ENCODE data around the gene SSC4D.

Gene SSC4D

GRCh38 chr7:76377186-76377918 is 32.1 kb downstream of the SSC4D start:
- ChIA-PET CTCF (no interaction called here), POLR2A (no interaction called here)
- DNase-seq (ENCODE audit: extremely low spot score): no peak
- no peak for TF ChIP-seq LEF1 (IDR thresholded peaks at IDR 0.05; ENCODE audit: borderline replicate concordance)
- no peak for TF ChIP-seq ARNT (IDR thresholded peaks at IDR 0.05)
- no peak for TF ChIP-seq ZNF384 (IDR thresholded peaks at IDR 0.05)
- no peak for TF ChIP-seq CTBP1 (IDR thresholded peaks at IDR 0.05; ENCODE audit: borderline replicate concordance)
- TF ChIP-seq ELF4 (IDR thresholded peaks at IDR 0.05): no peak
- no peak for TF ChIP-seq HDGF (IDR thresholded peaks at IDR 0.05; ENCODE audit: borderline replicate concordance)
- TF ChIP-seq PKNOX1 (IDR thresholded peaks at IDR 0.05): no peak
- TF ChIP-seq BHLHE40 (IDR thresholded peaks at IDR 0.05; ENCODE audit: borderline replicate concordance): no peak
- no peak for TF ChIP-seq SP1 (IDR thresholded peaks at IDR 0.05)
- TF ChIP-seq L3MBTL2 (conservative IDR thresholded peaks at IDR 0.05): no peak
- TF ChIP-seq TARDBP (IDR thresholded peaks at IDR 0.05): no peak
- no peak for TF ChIP-seq SUZ12 (IDR thresholded peaks at IDR 0.05)
- TF ChIP-seq NFRKB (IDR thresholded peaks at IDR 0.05): no peak
- no peak for TF ChIP-seq FOXA1 (IDR thresholded peaks at IDR 0.05)
- no peak for TF ChIP-seq FOXK2 (IDR thresholded peaks at IDR 0.05)
- no peak for TF ChIP-seq FOXM1 (IDR thresholded peaks at IDR 0.05; ENCODE audit: borderline replicate concordance)

GRCh38 chr7:76375251-76375650 is 34.2 kb downstream of the SSC4D start:
- CTCF ChIA-PET: no interaction called here
- POLR2A ChIA-PET: no interaction called here
- TF ChIP-seq ZNF384 (IDR thresholded peaks at IDR 0.05): no peak
- no peak for TF ChIP-seq HDGF (IDR thresholded peaks at IDR 0.05; ENCODE audit: borderline replicate concordance)
- TF ChIP-seq SP1 (IDR thresholded peaks at IDR 0.05): no peak
- no peak for TF ChIP-seq BHLHE40 (IDR thresholded peaks at IDR 0.05; ENCODE audit: borderline replicate concordance)
- TF ChIP-seq CTBP1 (IDR thresholded peaks at IDR 0.05; ENCODE audit: borderline replicate concordance): no peak
- no peak for TF ChIP-seq ARNT (IDR thresholded peaks at IDR 0.05)
- TF ChIP-seq TARDBP (IDR thresholded peaks at IDR 0.05): no peak
- no peak for TF ChIP-seq FOXA1 (IDR thresholded peaks at IDR 0.05)
- no peak for TF ChIP-seq SUZ12 (IDR thresholded peaks at IDR 0.05)
- no peak for TF ChIP-seq NFRKB (IDR thresholded peaks at IDR 0.05)
- no peak for TF ChIP-seq ELF4 (IDR thresholded peaks at IDR 0.05)
- TF ChIP-seq PKNOX1 (IDR thresholded peaks at IDR 0.05): no peak
- TF ChIP-seq L3MBTL2 (conservative IDR thresholded peaks at IDR 0.05): no peak
- no peak for TF ChIP-seq FOXK2 (IDR thresholded peaks at IDR 0.05)
- TF ChIP-seq FOXM1 (IDR thresholded peaks at IDR 0.05; ENCODE audit: borderline replicate concordance): no peak
- no peak for TF ChIP-seq LEF1 (IDR thresholded peaks at IDR 0.05; ENCODE audit: borderline replicate concordance)
- DNase-seq (ENCODE audit: extremely low spot score): no peak

- DNase-seq (ENCODE audit: extremely low spot score): no peak
- POLR2A ChIA-PET: interaction anchor here (1.0 kb wide), 1 partner anchor 13 kb away, joined by 3 read pairs; no protein-coding TSS in a partner anchor
- TF ChIP-seq CTBP1 (IDR thresholded peaks at IDR 0.05; ENCODE audit: borderline replicate concordance): no peak
- no peak for TF ChIP-seq SUZ12 (IDR thresholded peaks at IDR 0.05)
- no peak for TF ChIP-seq LEF1 (IDR thresholded peaks at IDR 0.05; ENCODE audit: borderline replicate concordance)
- TF ChIP-seq ELF4 (IDR thresholded peaks at IDR 0.05): no peak
- no peak for TF ChIP-seq BHLHE40 (IDR thresholded peaks at IDR 0.05; ENCODE audit: borderline replicate concordance)
- CTCF ChIA-PET: interaction anchor here (0.6 kb wide), 1 partner anchor 43 kb away, joined by 3 read pairs; no protein-coding TSS in a partner anchor
Measured at GRCh38 chr7:76372984-76373833, 36.3 kb downstream of the SSC4D start.

- no peak for DNase-seq (ENCODE audit: extremely low spot score)
- POLR2A ChIA-PET: no interaction called here
Measured at GRCh38 chr7:76371396-76371795, 38.1 kb downstream of the SSC4D start.

GRCh38 chr7:76369018-76369417 is 40.5 kb downstream of the SSC4D start:
- POLR2A ChIA-PET: interaction anchor here (1.1 kb wide), 1 partner anchor 9 kb away, joined by 3 read pairs; no protein-coding TSS in a partner anchor
- TF ChIP-seq NFRKB (IDR thresholded peaks at IDR 0.05) (no peak), FOXK2 (IDR thresholded peaks at IDR 0.05) (no peak), ZNF384 (IDR thresholded peaks at IDR 0.05) (no peak), ELF4 (IDR thresholded peaks at IDR 0.05) (no peak), CTBP1 (IDR thresholded peaks at IDR 0.05; ENCODE audit: borderline replicate concordance) (no peak), ARNT (IDR thresholded peaks at IDR 0.05) (no peak), TARDBP (IDR thresholded peaks at IDR 0.05) (no peak), SUZ12 (IDR thresholded peaks at IDR 0.05) (no peak), HDGF (IDR thresholded peaks at IDR 0.05; ENCODE audit: borderline replicate concordance) (no peak), PKNOX1 (IDR thresholded peaks at IDR 0.05) (no peak)
- CTCF ChIA-PET: no interaction called here
- no peak for DNase-seq (ENCODE audit: extremely low spot score)

More at GRCh38 chr7:76371396-76371795, 38.1 kb downstream of the SSC4D start:
- TF ChIP-seq ZNF384 (IDR thresholded peaks at IDR 0.05) (no peak), L3MBTL2 (conservative IDR thresholded peaks at IDR 0.05) (no peak), LEF1 (IDR thresholded peaks at IDR 0.05; ENCODE audit: borderline replicate concordance) (no peak), ARNT (IDR thresholded peaks at IDR 0.05) (no peak), SUZ12 (IDR thresholded peaks at IDR 0.05) (no peak), HDGF (IDR thresholded peaks at IDR 0.05; ENCODE audit: borderline replicate concordance) (no peak), PKNOX1 (IDR thresholded peaks at IDR 0.05) (no peak)
- CTCF ChIA-PET: no interaction called here

Data from HEK293T (cell line).